ENCODE results near the gene PPP2R2D.

Gene PPP2R2D

DNA sequence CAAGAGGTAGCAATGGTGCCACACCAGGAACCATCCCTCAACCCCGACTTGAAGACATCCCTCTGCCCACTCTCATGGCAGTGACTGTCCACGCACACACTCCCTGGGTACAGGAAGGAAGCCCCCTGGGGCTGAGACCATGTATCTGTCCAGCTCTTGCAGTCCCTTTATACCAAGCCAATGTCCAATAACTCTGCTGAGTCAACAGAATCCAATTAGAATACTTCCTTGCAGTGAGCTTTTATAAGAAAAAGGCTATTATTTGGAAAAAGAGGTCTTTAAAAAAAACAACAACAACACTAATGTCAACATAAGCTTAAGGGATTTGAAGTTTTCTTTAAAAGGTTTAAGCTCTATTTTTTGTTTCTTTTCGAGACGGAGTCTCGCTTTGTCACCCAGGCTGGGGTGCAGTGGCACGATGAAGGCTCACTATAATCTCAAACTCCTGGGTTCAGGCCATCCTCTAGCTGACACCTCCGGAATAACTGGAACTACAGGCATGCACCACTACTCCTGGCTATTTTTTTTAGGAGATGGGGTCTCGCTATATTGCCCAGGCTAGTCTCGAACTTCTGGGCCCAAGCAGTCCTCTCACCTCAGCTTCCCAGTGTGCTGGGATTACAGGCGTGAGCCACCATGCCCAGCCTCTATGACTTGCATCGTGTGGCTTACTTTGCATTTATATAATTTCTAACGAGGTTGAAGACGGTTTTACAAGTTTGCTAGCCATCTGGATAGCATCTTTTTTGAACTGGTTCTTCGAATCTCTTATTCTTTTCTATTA is 73.4 kb downstream of the PPP2R2D start:
- Histone ChIP-seq H3K9me3 (ENCODE audit: severe bottlenecking) (no peaks in the 10 kb centered on the region), H3K36me3 (peaks cover 34% of the 10 kb centered on the region), H3K27me3 (ENCODE audit: insufficient read depth, low read depth, severe bottlenecking) (no peaks in the 10 kb centered on the region), H3K4me3 (ENCODE audit: low read depth, low read length) (no peak overlapping the region), H3K27ac (no peak overlapping the region)
- DNase-seq = no peak
- TF ChIP-seq CTCF (IDR thresholded peaks at IDR 0.05; ENCODE audit: low read depth, low read length) = no peak

DNA sequence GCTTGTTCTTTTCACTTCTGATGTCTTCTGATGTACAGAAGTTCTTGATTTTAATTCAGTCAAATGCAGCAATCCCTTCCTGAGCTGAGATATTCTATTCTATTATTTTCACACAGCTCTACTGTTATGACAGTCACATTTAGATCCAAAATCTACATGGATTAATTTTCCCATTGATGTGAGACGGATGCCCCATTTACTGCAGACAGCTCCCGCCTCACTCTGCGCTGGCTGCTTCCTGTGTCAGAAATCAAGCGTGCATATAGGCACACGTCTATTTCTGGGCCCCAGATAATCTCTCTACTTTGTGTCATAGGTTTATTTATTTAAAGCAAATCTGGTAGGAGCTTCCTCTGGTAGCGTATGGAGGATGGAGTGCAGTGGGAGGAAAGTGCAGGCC is 74.2 kb downstream of the PPP2R2D start:
- no peak for DNase-seq
- H3K27ac ChIP-seq = no peak overlapping the region
- no peak for TF ChIP-seq CTCF (IDR thresholded peaks at IDR 0.05; ENCODE audit: low read depth, low read length)
- H3K36me3 ChIP-seq = peaks cover 27% of the 10 kb centered on the region
- no peaks in the 10 kb centered on the region for H3K27me3 ChIP-seq (ENCODE audit: insufficient read depth, low read depth, severe bottlenecking)
- no peak overlapping the region for H3K4me3 ChIP-seq (ENCODE audit: low read depth, low read length)
- no peaks in the 10 kb centered on the region for H3K9me3 ChIP-seq (ENCODE audit: severe bottlenecking)

- H3K27me3 ChIP-seq (ENCODE audit: insufficient read depth, low read depth, severe bottlenecking) = no peaks in the 10 kb centered on the region
- TF ChIP-seq CTCF (IDR thresholded peaks at IDR 0.05; ENCODE audit: low read depth, low read length) = no peak
- H3K4me3 ChIP-seq (ENCODE audit: low read depth, low read length) = no peak overlapping the region
- no peak for DNase-seq
- no peaks in the 10 kb centered on the region for H3K9me3 ChIP-seq (ENCODE audit: severe bottlenecking)
- no peak overlapping the region for H3K27ac ChIP-seq
- peaks cover 19% of the 10 kb centered on the region for H3K36me3 ChIP-seq
Observed at GRCh38 chr10:131975796-131976195, 75.0 kb downstream of the PPP2R2D start.

- no peaks in the 10 kb centered on the region for H3K9me3 ChIP-seq (ENCODE audit: severe bottlenecking)
- no peak overlapping the region for H3K4me3 ChIP-seq (ENCODE audit: low read depth, low read length)
- H3K27me3 ChIP-seq (ENCODE audit: insufficient read depth, low read depth, severe bottlenecking) = no peaks in the 10 kb centered on the region
- no peak for TF ChIP-seq CTCF (IDR thresholded peaks at IDR 0.05; ENCODE audit: low read depth, low read length)
- no peak for DNase-seq
- H3K27ac ChIP-seq = no peak overlapping the region
- peaks cover 10% of the 10 kb centered on the region for H3K36me3 ChIP-seq
Observed at GRCh38 chr10:131977323-131978096, 76.7 kb downstream of the PPP2R2D start.

DNA sequence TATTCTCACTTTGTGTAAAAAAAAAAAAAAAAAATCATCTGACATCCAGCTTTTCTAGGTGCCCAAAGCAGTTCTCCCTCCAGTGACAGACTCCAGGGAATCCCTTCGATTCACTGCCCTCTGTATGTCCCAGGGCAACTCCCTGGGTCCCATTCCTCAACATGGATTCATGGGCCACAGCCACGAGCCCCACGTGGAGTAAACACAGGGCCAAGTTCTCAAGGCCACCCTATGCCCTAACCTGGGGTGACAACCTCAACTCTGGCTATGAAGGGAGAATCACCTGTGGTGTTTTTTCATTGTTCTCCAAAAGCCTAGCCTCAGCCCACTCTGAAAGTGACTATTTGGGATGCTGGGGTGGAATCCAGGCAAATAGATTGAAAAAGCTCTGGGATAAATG is 77.6 kb downstream of the PPP2R2D start:
- Histone ChIP-seq H3K36me3 (peaks cover 10% of the 10 kb centered on the region), H3K4me3 (ENCODE audit: low read depth, low read length) (no peak overlapping the region), H3K27ac (no peak overlapping the region), H3K9me3 (ENCODE audit: severe bottlenecking) (no peaks in the 10 kb centered on the region), H3K27me3 (ENCODE audit: insufficient read depth, low read depth, severe bottlenecking) (no peaks in the 10 kb centered on the region)
- no peak for DNase-seq
- TF ChIP-seq CTCF (IDR thresholded peaks at IDR 0.05; ENCODE audit: low read depth, low read length) = no peak
